ENCODE results near the gene PRDM16. TPM values are rescaled to one million over a fixed set of nuclear protein-coding genes. Genes with fewer than 3 reads are reported as not detected.

Gene PRDM16
- total and polyA plus RNA-seq, 2 of the 4 experiments (the other 2 are of a cell fraction), result 0.02 TPM; not detected in 1

DNA sequence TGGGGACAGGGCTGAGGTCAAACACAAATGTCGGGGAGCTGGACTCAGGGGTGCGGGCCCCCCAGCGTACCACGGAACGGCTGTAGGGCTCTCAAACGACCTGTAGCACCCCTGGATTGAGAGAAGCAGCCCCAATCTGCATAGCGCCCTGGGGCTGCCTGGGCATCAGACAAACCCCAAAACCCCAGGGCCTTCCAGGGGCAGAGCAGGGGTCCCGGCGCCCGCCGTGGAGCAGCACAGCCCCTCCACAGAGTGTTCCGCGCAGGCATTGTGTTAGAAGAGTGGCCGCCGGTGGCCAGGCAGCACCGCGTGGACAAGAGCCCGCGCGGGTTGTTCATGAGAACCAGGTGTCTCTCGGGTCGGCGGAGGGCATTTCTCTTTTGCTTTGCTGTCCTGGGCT is 321.3 kb downstream of the PRDM16 start:
- DNase-seq (no peak), ATAC-seq (ENCODE audit: low read depth) (no peak)
- Histone ChIP-seq H3K79me1 (ENCODE audit: low read depth in 1 of 2, low read length in 2 of 2) (no peaks in the 10 kb centered on the region), H3K9me3 (ENCODE audit: control insufficient read depth, insufficient read depth, low read length) (no peaks in the 10 kb centered on the region), H2AK9ac (replicated peaks; ENCODE audit: low read depth, low read length, poor library complexity) (no peak overlapping the region), H3K23ac (ENCODE audit: low read depth, low read length) (no peak overlapping the region), H2BK20ac (ENCODE audit: low read depth, low read length) (no peak overlapping the region), H4K91ac (ENCODE audit: insufficient read depth, low read depth, low read length) (no peak overlapping the region), H3K9ac (ENCODE audit: low read depth, low read length) (no peak overlapping the region), H4K8ac (ENCODE audit: low read depth in 2 of 2, low read length in 2 of 2) (no peak overlapping the region), H3K36me3 (ENCODE audit: control insufficient read depth, insufficient read depth, low read length) (no peaks in the 10 kb centered on the region), H4K5ac (ENCODE audit: low read depth, low read length) (no peak overlapping the region), H3K4ac (ENCODE audit: low read depth, low read length) (no peak overlapping the region), H3K27me3 (ENCODE audit: control insufficient read depth, insufficient read depth, low read length) (peaks cover 57% of the 10 kb centered on the region), H2AK5ac (ENCODE audit: low read depth, low read length) (no peak overlapping the region), H3K18ac (ENCODE audit: low read depth, low read length) (no peak overlapping the region), H2BK15ac (ENCODE audit: low read depth, low read length) (no peak overlapping the region), H2AFZ (replicated peaks; ENCODE audit: low read length, poor library complexity) (no peak overlapping the region), H3K4me3 (ENCODE audit: insufficient read depth, low read depth, low read length) (no peak overlapping the region), H3K56ac (ENCODE audit: extremely low read depth, insufficient read depth, low read length) (no peak overlapping the region), H3K4me2 (ENCODE audit: low read depth, low read length) (no peak overlapping the region), H3K27ac (ENCODE audit: insufficient read depth, low read length) (no peak overlapping the region), H2BK5ac (ENCODE audit: low read depth, low read length, poor library complexity, severe bottlenecking) (no peak overlapping the region), H4K20me1 (ENCODE audit: insufficient read depth, low read length) (no peaks in the 10 kb centered on the region), H2BK120ac (ENCODE audit: low read depth, low read length) (no peak overlapping the region), H3K14ac (replicated peaks; ENCODE audit: low read depth, low read length) (no peak overlapping the region), H3K9me1 (ENCODE audit: insufficient read depth, low read length) (no peaks in the 10 kb centered on the region), H3K4me1 (ENCODE audit: control insufficient read depth, insufficient read depth, low read length) (peaks cover 5% of the 10 kb centered on the region; the same call in 1 of the 2 replicates)
- in situ Hi-C loops (cut with MboI; ENCODE audit: low sequenced_read_pairs) (no loop called here), dilution Hi-C loops (cut with HindIII; ENCODE audit: low sequenced_read_pairs, unreplicated experiment) (no loop called here), intact Hi-C loops (cut with micrococcal nuclease) (no loop called here)
- TF ChIP-seq SMC3 (IDR thresholded peaks at IDR 0.05; ENCODE audit: low read depth, low read length) (no peak), MAFK (IDR thresholded peaks at IDR 0.05; ENCODE audit: low read depth, low read length) (no peak), RCOR1 (IDR thresholded peaks at IDR 0.05; ENCODE audit: insufficient replicate concordance, low read length) (no peak), CEBPB (IDR thresholded peaks at IDR 0.05; ENCODE audit: low read depth, low read length) (no peak), POLR2A (IDR thresholded peaks at IDR 0.05; ENCODE audit: low read depth, low read length) (no peak), CHD1 (IDR thresholded peaks at IDR 0.05; ENCODE audit: low read depth, low read length) (no peak), FOS (IDR thresholded peaks at IDR 0.05; ENCODE audit: low read depth, low read length) (no peak)
- TF ChIP-seq, protein P1, sequence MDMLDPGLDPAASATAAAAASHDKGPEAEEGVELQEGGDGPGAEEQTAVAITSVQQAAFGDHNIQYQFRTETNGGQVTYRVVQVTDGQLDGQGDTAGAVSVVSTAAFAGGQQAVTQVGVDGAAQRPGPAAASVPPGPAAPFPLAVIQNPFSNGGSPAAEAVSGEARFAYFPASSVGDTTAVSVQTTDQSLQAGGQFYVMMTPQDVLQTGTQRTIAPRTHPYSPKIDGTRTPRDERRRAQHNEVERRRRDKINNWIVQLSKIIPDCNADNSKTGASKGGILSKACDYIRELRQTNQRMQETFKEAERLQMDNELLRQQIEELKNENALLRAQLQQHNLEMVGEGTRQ (IDR thresholded peaks at IDR 0.05; ENCODE audit: low read depth, low read length), result no peak
- TF ChIP-seq, protein P2, sequence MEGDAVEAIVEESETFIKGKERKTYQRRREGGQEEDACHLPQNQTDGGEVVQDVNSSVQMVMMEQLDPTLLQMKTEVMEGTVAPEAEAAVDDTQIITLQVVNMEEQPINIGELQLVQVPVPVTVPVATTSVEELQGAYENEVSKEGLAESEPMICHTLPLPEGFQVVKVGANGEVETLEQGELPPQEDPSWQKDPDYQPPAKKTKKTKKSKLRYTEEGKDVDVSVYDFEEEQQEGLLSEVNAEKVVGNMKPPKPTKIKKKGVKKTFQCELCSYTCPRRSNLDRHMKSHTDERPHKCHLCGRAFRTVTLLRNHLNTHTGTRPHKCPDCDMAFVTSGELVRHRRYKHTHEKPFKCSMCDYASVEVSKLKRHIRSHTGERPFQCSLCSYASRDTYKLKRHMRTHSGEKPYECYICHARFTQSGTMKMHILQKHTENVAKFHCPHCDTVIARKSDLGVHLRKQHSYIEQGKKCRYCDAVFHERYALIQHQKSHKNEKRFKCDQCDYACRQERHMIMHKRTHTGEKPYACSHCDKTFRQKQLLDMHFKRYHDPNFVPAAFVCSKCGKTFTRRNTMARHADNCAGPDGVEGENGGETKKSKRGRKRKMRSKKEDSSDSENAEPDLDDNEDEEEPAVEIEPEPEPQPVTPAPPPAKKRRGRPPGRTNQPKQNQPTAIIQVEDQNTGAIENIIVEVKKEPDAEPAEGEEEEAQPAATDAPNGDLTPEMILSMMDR (conservative IDR thresholded peaks at IDR 0.05; ENCODE audit: low read depth, low read length), result no peak
- CTCF ChIA-PET, result no interaction called here
- BruUV-seq (replicated peaks), result no TSS peak
- WGBS, 2 experiments (ENCODE audit: extremely low coverage in 2 of 2, insufficient read length in 1 of 2), result 86% methylated on average over 18 of the region's 23 CpGs; no CpG with 5 or more reads in 1 of the 2 experiments
- POLR2A ChIA-PET (ENCODE audit: unreplicated experiment), result no interaction called here
